K562 (cell line): ENCODE data around the gene TRIM71. TPM values are rescaled to one million over a fixed set of nuclear protein-coding genes. Genes with fewer than 3 reads are reported as not detected.

Experiments used
- BCL6 ChIP-seq: fragments of 250-450 bp; sonication (Bioruptor Pico); IDR thresholded peaks from 2 replicates; pipeline ENCODE4 v1.4.0; 2020
- BRF1 ChIP-seq: IDR thresholded peaks from 3 replicates; pipeline ENCODE4 v1.6.1; 2011; ENCODE audit warnings: borderline replicate concordance, mild to moderate bottlenecking; ENCODE audit not compliant: insufficient read length; ENCODE audit errors: extremely low read depth
- CGGBP1 ChIP-seq: fragments of 250-450 bp; sonication (Bioruptor Pico); IDR thresholded peaks from 2 replicates; pipeline ENCODE4 v1.9.0; 2021; ENCODE audit warnings: mild to moderate bottlenecking
- CTCF ChIP-seq, 3 experiments: IDR thresholded peaks in 2 of 3; conservative IDR thresholded peaks in 1 of 3; 2 replicates each; pipeline ENCODE4 v1.5.1; 2011 to 2012; ENCODE audit warnings: low read length in 3 of 3, mild to moderate bottlenecking in 3 of 3, control low read depth in 2 of 3, improper control_type of control experiment in 1 of 3, inconsistent platforms in 1 of 3, low read depth in 1 of 3, mixed read lengths in 1 of 3, moderate library complexity in 1 of 3; ENCODE audit not compliant: insufficient read depth in 2 of 3
- DACH1 ChIP-seq: fragments of 450-650 bp; IDR thresholded peaks from 2 replicates; pipeline ENCODE4 v1.6.1; 2018; ENCODE audit not compliant: partially characterized antibody
- KHSRP ChIP-seq: fragments of 450-650 bp; IDR thresholded peaks from 2 replicates; pipeline ENCODE4 v1.6.1; 2017
- KLF1 ChIP-seq: fragments of 450-650 bp; IDR thresholded peaks from 2 replicates; pipeline ENCODE4 v1.6.1; 2016; ENCODE audit warnings: missing genetic modification characterization, missing compliant biosample characterization
- MBD1 ChIP-seq: fragments of 250-450 bp; sonication (Bioruptor Pico); IDR thresholded peaks from 2 replicates; pipeline ENCODE4 v1.8.0; 2022; ENCODE audit warnings: inconsistent platforms
- PHF21A ChIP-seq: fragments of 450-650 bp; IDR thresholded peaks from 2 replicates; pipeline ENCODE4 v1.6.1; 2017; ENCODE audit warnings: low read depth, borderline replicate concordance
- PRPF4 ChIP-seq: fragments of 200-400 bp; formaldehyde crosslinking; IDR thresholded peaks from one replicate; pipeline ENCODE4 v1.6.1; 2017; ENCODE audit warnings: low read length, low read depth, mild to moderate bottlenecking; ENCODE audit not compliant: insufficient read depth, poor library complexity, severe bottlenecking
- PTRF ChIP-seq: fragments of 450-650 bp; IDR thresholded peaks from 2 replicates; pipeline ENCODE4 v1.6.1; 2016; ENCODE audit warnings: mild to moderate bottlenecking, missing genetic modification characterization, missing compliant biosample characterization
- RAD21 ChIP-seq, 2 experiments: fragments of 250-450 bp in 1 of 2; fragments of 450-650 bp in 1 of 2; sonication (Bioruptor Pico) in 1 of 2; formaldehyde crosslinking in 1 of 2; IDR thresholded peaks in 1 of 2; conservative IDR thresholded peaks in 1 of 2; 2 replicates each; pipeline versions ENCODE4 v1.4.0 to v1.8.0; 2020 to 2022; ENCODE audit warnings: mild to moderate bottlenecking in 2 of 2, moderate library complexity in 1 of 2
- RB1 ChIP-seq: fragments of 450-650 bp; IDR thresholded peaks from 2 replicates; pipeline ENCODE4 v1.6.1; 2017; ENCODE audit warnings: low read depth, mild to moderate bottlenecking
- SIN3A ChIP-seq, 2 experiments: fragments of 150-350 bp in 1 of 2; IDR thresholded peaks; 2 replicates each; pipeline ENCODE4 v1.6.1; 2011 to 2016; ENCODE audit warnings: borderline replicate concordance in 2 of 2, low read depth in 2 of 2, low read length in 2 of 2, mild to moderate bottlenecking in 2 of 2, moderate library complexity in 2 of 2; ENCODE audit not compliant: control insufficient read depth in 1 of 2
- TEAD1 ChIP-seq, 2 experiments: fragments of 450-650 bp in 1 of 2; sonication (generic) in 1 of 2; formaldehyde crosslinking; IDR thresholded peaks; 2 replicates each; pipeline versions ENCODE4 v1.4.0 to v1.8.0; 2020 to 2022; ENCODE audit warnings: mild to moderate bottlenecking in 2 of 2, missing genetic modification reagents in 1 of 2
- TEAD4 ChIP-seq, 2 experiments: sonication (generic) in 1 of 2; formaldehyde crosslinking in 1 of 2; IDR thresholded peaks; 2 replicates each; pipeline versions ENCODE4 v1.6.1 to v1.8.0; 2012 to 2022; ENCODE audit warnings: borderline replicate concordance in 1 of 2, inconsistent platforms in 1 of 2, low read length in 1 of 2, mild to moderate bottlenecking in 1 of 2, missing genetic modification reagents in 1 of 2
- TRIM28 ChIP-seq: fragments of 450-650 bp; IDR thresholded peaks from 2 replicates; pipeline ENCODE4 v1.6.1; 2017
- VEZF1 ChIP-seq: fragments of 200-800 bp; sonication (Bioruptor generic); IDR thresholded peaks from 2 replicates; pipeline ENCODE4 v1.6.1; 2017; ENCODE audit warnings: missing genetic modification characterization, missing compliant biosample characterization
- ZNF217 ChIP-seq: sonication (generic); formaldehyde crosslinking; IDR thresholded peaks from 2 replicates; pipeline ENCODE4 v1.8.0; 2022; ENCODE audit warnings: mild to moderate bottlenecking, missing genetic modification reagents
- ZNF395 ChIP-seq: fragments of 200-800 bp; sonication (Bioruptor generic); IDR thresholded peaks from 2 replicates; pipeline ENCODE4 v1.6.1; 2017; ENCODE audit warnings: missing genetic modification characterization, missing compliant biosample characterization
- polyA plus RNA-seq, 8 experiments: library from polyadenylated mRNA; depleted of rRNA in 4 of 8; stranded (reverse) in 5 of 8; unstranded in 3 of 8; fragments of >200 nt; fragmentation: Nextera tagmentation in 2 of 8; fragmentation: Illumina TruSeq in 1 of 8; extraction: Ambion mirVana in 2 of 8; extraction: Trizol in 1 of 8; gene quantifications; 2 replicates each; pipeline versions ENCODE4 v1.2.1 to v1.2.3, GENCODE V29; 2011 to 2014; ENCODE audit warnings: inconsistent platforms in 1 of 8, missing spikeins in 1 of 8
- total RNA-seq, 7 experiments: library from RNA; depleted of rRNA in 6 of 7; stranded (reverse); fragments of >200 nt in 6 of 7; fragmentation: Illumina TruSeq in 2 of 7; extraction: Trizol in 2 of 7; gene quantifications; 2 replicates each; pipeline versions ENCODE4 v1.2.1 to v1.2.3, GENCODE V29; 2011 to 2021; ENCODE audit warnings: low replicate concordance in 1 of 7

The TRIM71 gene
- total and polyA plus RNA-seq, 9 of the 15 experiments (the other 6 are each of a cell fraction or from before 2014, with no cell fraction given): 0.04 to 0.11 TPM; not detected in 7

- TF ChIP-seq TEAD4 (IDR thresholded peaks at IDR 0.05; ENCODE audit: low read length) (peak; percentile 64), TEAD4 (CRISPR knock-in tag; IDR thresholded peaks at IDR 0.05; ENCODE audit: borderline replicate concordance) (0 out of 2 replicates have a peak, but pooled peaks have one; percentile 20), TEAD1 (CRISPR knock-in tag; IDR thresholded peaks at IDR 0.05) (peak in 1 of 2 experiments; percentile 91; a peak in 2 of 4 replicates), SIN3A (IDR thresholded peaks at IDR 0.05; ENCODE audit: borderline replicate concordance in 2 of 2, control insufficient read depth in 1 of 2, low read depth in 2 of 2, low read length in 2 of 2) (peak in 1 of 2 experiments; percentile 58; a peak in 1 of 4 replicates), PRPF4 (no peak), ZNF395 (CRISPR knock-in tag) (no peak), PHF21A (0 out of 2 replicates have a peak, but pooled peaks have one; percentile 43), KHSRP (no peak), DACH1 (no peak), MBD1 (CRISPR knock-in tag) (0 out of 2 replicates have a peak, but pooled peaks have one; percentile 42), TRIM28 (no peak), CTCF (IDR thresholded peaks at IDR 0.05 in 2 of 3, conservative IDR thresholded peaks at IDR 0.05 in 1 of 3; ENCODE audit: insufficient read depth in 2 of 3, low read depth in 1 of 3, low read length in 3 of 3) (peak in 2 of 3 experiments; percentile 44 to 51; a peak in 3 of 6 replicates), BCL6 (CRISPR knock-in tag) (no peak), ZNF217 (CRISPR knock-in tag) (no peak), BRF1 (no peak), VEZF1 (peak; percentile 53; the same call in 1 of the 2 replicates), PTRF (tag) (no peak), CGGBP1 (no peak), KLF1 (tag) (peak; percentile 76), RB1 (peak; percentile 53; the same call in 1 of the 2 replicates), RAD21 (CRISPR knock-in tag; conservative IDR thresholded peaks at IDR 0.05 in 1 of 2, IDR thresholded peaks at IDR 0.05 in 1 of 2) (peak in 1 of 2 experiments; percentile 20; a peak in 1 of 4 replicates)
These were observed 37.0 kb upstream of the TRIM71 start (continued) for GRCh38 chr3:32780735-32781210.
